HL-60/S4 treated with phorbol 12-myristate 13-acetate at 8.2 ng/mL for 4 days and 3 days (cell line): ENCODE data around the gene RIOK1.
"Not testable (repeated sequence)": the region's sequence is repeated elsewhere in the genome, so short reads cannot be mapped to it uniquely, and the experiment has no call there.

Source experiments
- in situ Hi-C: fragments of 300-500 bp; cut with MboI; formaldehyde crosslinking; loops from 2 replicates; pipeline ENCODE4 v1.15.0; 2022; ENCODE audit warnings: low sequenced_read_pairs

The RIOK1 gene

GRCh38 chr6:7389451-7390225 is at the start of gene RIOK1, which contains the start of gene CAGE1:
Gene RIOK1, plus strand, starts transcription at chr6:7389808. Its CDS starts 195 bp downstream, at chr6:7390003.
Gene CAGE1, minus strand, starts transcription at chr6:7389742. Its CDS starts 2,569 bp downstream, at chr6:7387173.
- in situ Hi-C loops: no loop called here

- in situ Hi-C loops: no loop called here
Observed at GRCh38 chr6:7341271-7341670, 48.3 kb upstream of the RIOK1 start.

- in situ Hi-C loops: no loop called here
Observed at GRCh38 chr6:7341989-7342742, 47.4 kb upstream of the RIOK1 start.

GRCh38 chr6:7343546-7344475 is 45.8 kb upstream of the RIOK1 start:
- in situ Hi-C loops: no loop called here

- in situ Hi-C loops: not testable (repeated sequence)
Observed at GRCh38 chr6:7344773-7345450, 44.7 kb upstream of the RIOK1 start.

GRCh38 chr6:7347551-7347997 is 42.0 kb upstream of the RIOK1 start:
- in situ Hi-C loops: not testable (repeated sequence)

- in situ Hi-C loops: not testable (repeated sequence)
Observed at GRCh38 chr6:7350591-7350990, 39.0 kb upstream of the RIOK1 start.

- in situ Hi-C loops: not testable (repeated sequence)
Observed at GRCh38 chr6:7351916-7352315, 37.7 kb upstream of the RIOK1 start.

- in situ Hi-C loops: no loop called here
Observed at GRCh38 chr6:7367408-7367807, 22.2 kb upstream of the RIOK1 start.

- in situ Hi-C loops: no loop called here
Observed at GRCh38 chr6:7373739-7374138, 15.9 kb upstream of the RIOK1 start.

GRCh38 chr6:7377961-7378360 is 11.6 kb upstream of the RIOK1 start:
- in situ Hi-C loops: no loop called here

- in situ Hi-C loops: no loop called here
Observed at GRCh38 chr6:7378740-7379139, 10.9 kb upstream of the RIOK1 start.

- in situ Hi-C loops: no loop called here
Observed at GRCh38 chr6:7381092-7381491, 8.5 kb upstream of the RIOK1 start.

- in situ Hi-C loops: no loop called here
Observed at GRCh38 chr6:7389162-7389450, 502 bp upstream of the RIOK1 start.

GRCh38 chr6:7390226-7390878 is 744 bp downstream of the RIOK1 start:
- in situ Hi-C loops: no loop called here

- in situ Hi-C loops: no loop called here
Observed at GRCh38 chr6:7391151-7391550, 1.5 kb downstream of the RIOK1 start.

- in situ Hi-C loops: no loop called here
Observed at GRCh38 chr6:7392402-7392801, 2.8 kb downstream of the RIOK1 start.

- in situ Hi-C loops: loop anchor here (25.0 kb wide), 1 partner anchor 186 kb away; the partner anchor contains the start of gene SNRNP48
Observed at GRCh38 chr6:7401075-7401474, 11.5 kb downstream of the RIOK1 start.

- in situ Hi-C loops: loop anchor here (25.0 kb wide), 1 partner anchor 185 kb away; the partner anchor contains the start of gene SNRNP48
Observed at GRCh38 chr6:7402716-7403115, 13.1 kb downstream of the RIOK1 start.

GRCh38 chr6:7404546-7404945 is 14.9 kb downstream of the RIOK1 start:
- in situ Hi-C loops: loop anchor here (25.0 kb wide), 1 partner anchor 183 kb away; the partner anchor contains the start of gene SNRNP48
